ENCODE data around the gene GUK1.
"Not testable (repeated sequence)": the region's sequence is repeated elsewhere in the genome, so short reads cannot be mapped to it uniquely, and the experiment has no call there.

The GUK1 gene

GRCh38 chr1:228106800-228107054 lies 33.4 kb upstream of the GUK1 start:
- H3K27ac ChIP-seq, result no peak overlapping the region
- TF ChIP-seq CTCF (conservative IDR thresholded peaks at IDR 0.05) (no peak), ZFX (IDR thresholded peaks at IDR 0.05) (no peak)

GRCh38 chr1:228107636-228108035 lies 32.4 kb upstream of the GUK1 start:
- H3K27ac ChIP-seq, result no peak overlapping the region
- TF ChIP-seq CTCF (conservative IDR thresholded peaks at IDR 0.05), result no peak
- TF ChIP-seq ZFX (IDR thresholded peaks at IDR 0.05), result no peak

- peak overlapping the region; percentile 83 for H3K27ac ChIP-seq
Measured at GRCh38 chr1:228108055-228108690, 31.9 kb upstream of the GUK1 start.

GRCh38 chr1:228108742-228109072 lies 31.4 kb upstream of the GUK1 start:
- peak overlapping the region; percentile 83 for H3K27ac ChIP-seq
- TF ChIP-seq ZFX (IDR thresholded peaks at IDR 0.05) (no peak), CTCF (conservative IDR thresholded peaks at IDR 0.05) (no peak)

More at GRCh38 chr1:228108055-228108690, 31.9 kb upstream of the GUK1 start:
- no peak for TF ChIP-seq CTCF (conservative IDR thresholded peaks at IDR 0.05)
- no peak for TF ChIP-seq ZFX (IDR thresholded peaks at IDR 0.05)

- TF ChIP-seq ZFX (IDR thresholded peaks at IDR 0.05), result peak; percentile 31; the same call in 1 of the 2 replicates
- TF ChIP-seq CTCF (conservative IDR thresholded peaks at IDR 0.05), result no peak
- peak within 1 kb of the TSS; percentile 83 for H3K27ac ChIP-seq
Measured at GRCh38 chr1:228109073-228109961, 30.8 kb upstream of the GUK1 start, which contains the start of gene MRPL55. TSS of gene MRPL55 (minus strand) at chr1:228109299. CDS start at chr1:228108260, 1,039 bp downstream.

GRCh38 chr1:228109962-228110488 lies 30.1 kb upstream of the GUK1 start:
- no peak for TF ChIP-seq ZFX (IDR thresholded peaks at IDR 0.05)
- TF ChIP-seq CTCF (conservative IDR thresholded peaks at IDR 0.05), result no peak
- H3K27ac ChIP-seq, result peak overlapping the region; percentile 83

- no peak overlapping the region for H3K27ac ChIP-seq
- TF ChIP-seq CTCF (conservative IDR thresholded peaks at IDR 0.05) (no peak), ZFX (IDR thresholded peaks at IDR 0.05) (no peak)
Measured at GRCh38 chr1:228110556-228110955, 29.5 kb upstream of the GUK1 start.

GRCh38 chr1:228111315-228111714 lies 28.8 kb upstream of the GUK1 start:
- not testable (repeated sequence) for H3K27ac ChIP-seq
